ENCODE data around the gene MRPL55.

The MRPL55 gene

DNA sequence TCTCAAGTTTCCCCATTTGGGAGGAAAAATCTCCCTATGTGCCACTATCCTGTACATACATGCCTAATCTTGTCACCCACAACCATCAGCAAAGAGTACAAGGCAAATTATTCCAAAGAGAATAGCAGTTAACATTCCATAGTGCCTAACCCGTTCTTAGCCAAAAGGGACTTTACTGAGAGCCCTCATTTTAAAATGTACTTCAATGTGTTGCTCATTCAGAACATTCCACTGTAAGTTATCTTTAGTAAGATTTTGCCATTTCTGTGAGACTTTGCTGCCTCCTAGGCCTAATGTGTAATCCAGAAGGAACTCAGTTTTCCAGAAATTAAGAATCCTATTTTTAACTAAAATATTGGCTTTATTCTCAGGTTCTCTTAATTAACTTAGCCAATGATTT is 11.3 kb upstream of the MRPL55 start:
- H3K4me1 ChIP-seq (ENCODE audit: low read depth, poor library complexity, severe bottlenecking): no peaks in the 10 kb centered on the region
- H3K9ac ChIP-seq: no peak overlapping the region
- no peak overlapping the region for H3K4me2 ChIP-seq
- H2AFZ ChIP-seq (ENCODE audit: low read depth): no peak overlapping the region
- H3K4me3 ChIP-seq (IDR thresholded peaks at IDR 0.05; ENCODE audit: insufficient read depth, low read depth, low read length): no peak overlapping the region
- H3K79me2 ChIP-seq (ENCODE audit: insufficient read depth, low read depth): no peaks in the 10 kb centered on the region
- TF ChIP-seq CTCF (conservative IDR thresholded peaks at IDR 0.05; ENCODE audit: low read depth, low read length): no peak
- no peaks in the 10 kb centered on the region for H4K20me1 ChIP-seq (ENCODE audit: insufficient read depth)
- H3K36me3 ChIP-seq (ENCODE audit: insufficient read depth): no peaks in the 10 kb centered on the region
- H3K27me3 ChIP-seq (ENCODE audit: insufficient read depth, low read depth): no peaks in the 10 kb centered on the region
- H3K27ac ChIP-seq: no peak overlapping the region

DNA sequence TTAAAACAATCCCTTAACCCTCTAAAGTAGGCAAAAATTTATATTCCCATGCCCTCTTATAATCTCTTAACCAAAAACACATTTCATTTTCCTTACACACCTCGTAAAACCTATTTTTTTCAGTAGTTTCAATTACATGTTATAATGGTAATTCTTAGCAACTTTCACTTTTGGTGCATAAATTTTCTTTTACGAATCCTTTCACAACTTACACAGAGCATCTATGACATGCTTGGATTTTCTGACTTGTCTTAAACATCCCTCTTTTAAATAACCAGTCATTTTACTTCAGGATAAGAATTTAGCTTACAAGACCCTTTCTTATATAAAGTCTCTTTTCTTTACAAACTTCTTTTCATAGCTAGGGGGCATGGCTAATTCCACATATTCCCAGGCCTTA is 8.9 kb upstream of the MRPL55 start:
- Histone ChIP-seq H4K20me1 (ENCODE audit: insufficient read depth) (no peaks in the 10 kb centered on the region), H3K27me3 (ENCODE audit: insufficient read depth, low read depth) (no peaks in the 10 kb centered on the region), H3K27ac (no peak overlapping the region), H3K36me3 (ENCODE audit: insufficient read depth) (no peaks in the 10 kb centered on the region), H2AFZ (ENCODE audit: low read depth) (no peak overlapping the region), H3K9ac (no peak overlapping the region), H3K79me2 (ENCODE audit: insufficient read depth, low read depth) (no peaks in the 10 kb centered on the region), H3K4me3 (IDR thresholded peaks at IDR 0.05; ENCODE audit: insufficient read depth, low read depth, low read length) (no peak overlapping the region), H3K4me2 (no peak overlapping the region), H3K4me1 (ENCODE audit: low read depth, poor library complexity, severe bottlenecking) (peaks cover 2% of the 10 kb centered on the region)
- no peak for TF ChIP-seq CTCF (conservative IDR thresholded peaks at IDR 0.05; ENCODE audit: low read depth, low read length)

DNA sequence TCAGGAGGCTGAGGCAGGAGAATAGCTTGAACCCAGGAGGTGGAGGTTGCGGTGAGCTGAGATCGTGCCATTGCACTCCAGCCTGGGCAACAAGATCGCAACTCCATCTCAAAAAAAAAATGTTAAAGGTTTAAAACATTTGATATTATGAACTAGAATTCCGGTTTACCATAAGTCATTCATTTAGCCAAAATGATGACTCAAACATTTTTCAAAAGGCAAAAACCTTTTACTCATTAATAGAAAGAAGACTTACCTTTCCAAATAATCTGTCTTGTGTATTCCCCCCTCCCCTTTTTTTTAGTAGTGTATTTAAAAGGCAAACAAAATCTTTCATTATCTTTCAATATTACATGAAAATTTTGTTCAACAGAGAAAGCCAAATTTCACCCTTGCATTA is 8.2 kb upstream of the MRPL55 start:
- Histone ChIP-seq H2AFZ (ENCODE audit: low read depth) (no peak overlapping the region), H3K4me2 (no peak overlapping the region), H3K9ac (no peak overlapping the region), H3K27ac (no peak overlapping the region), H3K4me3 (IDR thresholded peaks at IDR 0.05; ENCODE audit: insufficient read depth, low read depth, low read length) (no peak overlapping the region), H3K79me2 (ENCODE audit: insufficient read depth, low read depth) (no peaks in the 10 kb centered on the region), H3K4me1 (ENCODE audit: low read depth, poor library complexity, severe bottlenecking) (peaks cover 9% of the 10 kb centered on the region), H4K20me1 (ENCODE audit: insufficient read depth) (no peaks in the 10 kb centered on the region), H3K36me3 (ENCODE audit: insufficient read depth) (no peaks in the 10 kb centered on the region), H3K27me3 (ENCODE audit: insufficient read depth, low read depth) (no peaks in the 10 kb centered on the region)
- no peak for TF ChIP-seq CTCF (conservative IDR thresholded peaks at IDR 0.05; ENCODE audit: low read depth, low read length)

GRCh38 chr1:228114827-228115226 is 5.7 kb upstream of the MRPL55 start:
- Histone ChIP-seq H3K27ac (no peak overlapping the region), H3K36me3 (ENCODE audit: insufficient read depth) (no peaks in the 10 kb centered on the region), H3K4me1 (ENCODE audit: low read depth, poor library complexity, severe bottlenecking) (peaks cover 30% of the 10 kb centered on the region), H3K9ac (no peak overlapping the region), H2AFZ (ENCODE audit: low read depth) (no peak overlapping the region), H4K20me1 (ENCODE audit: insufficient read depth) (no peaks in the 10 kb centered on the region), H3K4me2 (no peak overlapping the region), H3K4me3 (IDR thresholded peaks at IDR 0.05; ENCODE audit: insufficient read depth, low read depth, low read length) (no peak overlapping the region), H3K79me2 (ENCODE audit: insufficient read depth, low read depth) (no peaks in the 10 kb centered on the region), H3K27me3 (ENCODE audit: insufficient read depth, low read depth) (no peaks in the 10 kb centered on the region)
- TF ChIP-seq CTCF (conservative IDR thresholded peaks at IDR 0.05; ENCODE audit: low read depth, low read length): no peak
